GM19193 (cell line): ENCODE data around the gene CNDP1.

Experiments
- POLR2A ChIP-seq: IDR thresholded peaks from 4 replicates; pipeline ENCODE4 v1.6.1; 2011; ENCODE audit not compliant: insufficient read depth, insufficient read length; ENCODE audit errors: extremely low read depth

Gene CNDP1

GRCh38 chr18:74512321-74513053 lies 21.8 kb upstream of the CNDP1 start:
- TF ChIP-seq POLR2A, result peak; percentile 1

- no peak for TF ChIP-seq POLR2A
Observed at GRCh38 chr18:74513149-74513882, 21.0 kb upstream of the CNDP1 start.

- TF ChIP-seq POLR2A, result no peak
Observed at GRCh38 chr18:74513883-74514205, 20.5 kb upstream of the CNDP1 start.

DNA sequence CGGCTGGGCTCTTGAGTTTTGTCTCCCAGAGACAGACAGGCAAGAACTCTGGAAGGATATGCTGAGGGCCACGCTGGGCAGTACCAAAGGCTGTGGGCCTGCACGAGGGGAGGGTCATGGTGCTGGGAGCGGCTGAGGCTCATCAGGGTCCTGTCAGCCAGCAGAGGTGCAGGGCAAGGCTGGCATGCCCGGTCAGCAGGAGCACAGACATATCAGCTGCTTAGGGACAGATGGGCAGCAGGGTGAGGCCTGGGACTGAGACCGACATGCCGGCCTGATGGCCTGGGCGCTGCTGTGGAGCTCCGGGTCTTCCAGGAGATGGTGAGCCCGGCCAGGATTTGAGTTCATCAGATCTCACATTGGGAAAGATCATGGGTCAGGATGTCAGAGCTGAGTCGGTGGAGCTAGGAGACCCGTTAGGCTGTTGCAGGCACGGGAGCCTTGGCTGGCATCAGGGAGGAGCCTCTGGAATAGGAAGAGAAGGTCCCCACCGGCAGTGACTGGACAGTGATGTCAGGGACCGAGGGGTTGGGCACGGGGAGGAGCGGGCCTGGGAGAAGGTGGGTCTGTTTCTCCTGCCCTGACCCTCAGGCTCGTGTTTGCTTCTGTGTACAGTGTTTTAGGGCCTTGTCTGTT lies 19.3 kb upstream of the CNDP1 start:
- no peak for TF ChIP-seq POLR2A

DNA sequence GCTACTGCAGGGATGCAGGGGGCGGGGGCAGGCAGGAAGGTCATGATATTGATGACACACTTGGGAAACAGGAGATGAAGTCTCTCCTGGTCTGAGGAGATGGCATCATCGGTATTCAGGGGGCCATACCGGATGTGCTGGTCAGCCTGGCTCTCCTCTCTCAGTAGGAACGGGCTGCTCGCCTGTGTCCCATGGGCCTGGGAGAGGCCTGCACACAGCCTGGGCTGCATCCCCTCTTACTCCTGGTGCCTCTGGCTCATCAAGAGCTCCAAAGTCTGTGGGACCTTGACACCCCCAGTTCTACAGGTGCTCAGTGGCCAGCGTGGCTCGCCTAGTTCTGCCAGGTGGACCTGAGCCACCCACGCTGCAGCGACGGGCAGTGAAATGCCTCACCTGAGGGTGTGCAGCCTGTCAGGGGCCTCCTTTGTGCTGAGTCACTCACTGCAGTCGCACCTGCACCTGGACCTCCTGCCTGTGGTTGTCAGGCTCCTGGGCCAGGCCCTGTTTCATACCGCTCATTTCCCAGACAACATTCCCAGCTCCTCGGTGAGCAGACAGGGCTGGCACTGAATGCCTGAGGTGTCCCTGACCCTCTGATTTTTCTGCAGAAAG lies 18.6 kb upstream of the CNDP1 start:
- TF ChIP-seq POLR2A, result no peak

GRCh38 chr18:74516271-74517235 lies 17.7 kb upstream of the CNDP1 start:
- TF ChIP-seq POLR2A, result no peak

- no peak for TF ChIP-seq POLR2A
Observed at GRCh38 chr18:74517236-74517630, 17.1 kb upstream of the CNDP1 start.

- no peak for TF ChIP-seq POLR2A
Observed at GRCh38 chr18:74518456-74519295, 15.6 kb upstream of the CNDP1 start.

GRCh38 chr18:74519320-74520095 lies 14.8 kb upstream of the CNDP1 start:
- TF ChIP-seq POLR2A, result no peak

GRCh38 chr18:74520096-74520833 lies 14.0 kb upstream of the CNDP1 start:
- no peak for TF ChIP-seq POLR2A

DNA sequence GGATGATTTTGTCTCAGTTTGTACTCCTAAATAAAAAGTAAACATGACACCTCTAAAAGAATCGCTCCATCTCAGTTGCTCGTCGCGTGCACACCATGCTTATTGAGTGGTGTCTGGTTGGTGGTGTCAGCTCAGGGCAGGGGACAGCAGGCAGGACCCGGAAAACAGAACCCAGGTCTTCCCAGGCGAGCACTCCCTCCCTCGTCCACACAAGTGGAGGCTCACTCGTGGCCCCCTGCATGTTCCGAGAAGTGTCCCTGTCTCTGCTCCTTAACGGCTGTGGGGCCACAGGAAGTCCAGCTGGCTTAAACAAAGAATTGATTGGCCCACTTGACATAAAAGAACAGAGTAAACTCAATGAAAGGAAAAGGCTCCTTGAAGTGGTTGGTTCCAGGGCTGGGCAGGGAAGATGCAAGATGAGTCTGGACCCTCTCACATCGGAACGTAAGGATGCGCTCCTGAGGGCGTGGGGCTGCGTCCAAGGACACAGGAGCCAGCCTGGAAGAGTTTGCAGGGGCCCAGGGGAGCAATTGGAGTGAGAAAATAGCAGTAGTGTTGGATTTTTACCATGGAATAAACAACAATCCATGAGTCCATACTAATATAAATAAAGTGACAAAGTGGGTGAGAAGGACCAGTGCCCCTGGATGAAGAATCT lies 13.1 kb upstream of the CNDP1 start:
- no peak for TF ChIP-seq POLR2A
